SU-DHL-6 (cell line): ENCODE measurements around the gene BCAR1.

Source experiments
- H2AFZ ChIP-seq: fragments of 200-600 bp; sonication (generic); 2 replicates; pipeline ENCODE4 v1.6.1; 2014; ENCODE audit warnings: low read depth, mild to moderate bottlenecking, moderate library complexity, mixed read lengths, antibody characterized with exemption, low read length; ENCODE audit not compliant: severe bottlenecking
- H3F3A ChIP-seq: fragments of 200-600 bp; shearing (Covaris generic); 2 replicates; pipeline ENCODE4 v1.6.0; 2016; ENCODE audit warnings: antibody characterized with exemption, mild to moderate bottlenecking; ENCODE audit not compliant: insufficient read depth
- H3K27ac ChIP-seq: fragments of 200-600 bp; sonication (generic); 2 replicates; pipeline ENCODE4 v1.5.1; 2016; ENCODE audit warnings: low read depth, mild to moderate bottlenecking, low read length, moderate library complexity, mixed read lengths
- H3K27me3 ChIP-seq: fragments of 200-600 bp; sonication (generic), shearing (Covaris generic); 2 replicates; pipeline ENCODE4 v1.6.0; 2014; ENCODE audit warnings: mild to moderate bottlenecking, low read length
- H3K36me3 ChIP-seq: fragments of 200-600 bp; sonication (generic); 2 replicates; pipeline ENCODE4 v1.6.1; 2014; ENCODE audit warnings: mild to moderate bottlenecking, low read length, mixed read lengths
- H3K4me2 ChIP-seq: fragments of 300-600, 200-600 bp; shearing (Covaris generic), sonication (generic); 2 replicates; pipeline ENCODE4 v1.6.0; 2014; ENCODE audit warnings: low read length, low read depth, mild to moderate bottlenecking; ENCODE audit not compliant: poor library complexity, severe bottlenecking
- H3K4me3 ChIP-seq: fragments of 200-600 bp; sonication (generic); 2 replicates; pipeline ENCODE4 v1.5.1; 2014; ENCODE audit warnings: antibody characterized with exemption, low read length, mild to moderate bottlenecking, mixed read lengths; ENCODE audit not compliant: insufficient read depth, poor library complexity, severe bottlenecking
- H3K79me2 ChIP-seq: fragments of 200-600 bp; sonication (generic); 2 replicates; pipeline ENCODE4 v1.6.1; 2014; ENCODE audit warnings: mild to moderate bottlenecking, low read length, moderate library complexity; ENCODE audit not compliant: insufficient read depth
- H3K9ac ChIP-seq: fragments of 200-600 bp; sonication (generic); 2 replicates; pipeline ENCODE4 v1.7.0; 2014; ENCODE audit warnings: mild to moderate bottlenecking, low read length
- H3K9me2 ChIP-seq: fragments of 200-600 bp; sonication (generic); replicated peaks from 2 replicates; pipeline ENCODE4 v1.6.1; 2014; ENCODE audit warnings: low read length; ENCODE audit not compliant: insufficient read depth
- H3K9me3 ChIP-seq: fragments of 200-600 bp; sonication (generic); 2 replicates; pipeline ENCODE4 v1.6.1; 2014; ENCODE audit warnings: low read length, mixed read lengths; ENCODE audit not compliant: insufficient read depth
- H4K20me1 ChIP-seq: fragments of 200-600 bp; sonication (generic); 2 replicates; pipeline ENCODE4 v1.6.1; 2014; ENCODE audit warnings: low read depth, mild to moderate bottlenecking, antibody characterized with exemption, low read length, moderate library complexity, mixed read lengths
- CTCF ChIP-seq: fragments of 200-600 bp; sonication (generic); IDR thresholded peaks from one replicate; pipeline ENCODE4 v1.5.1; 2017; ENCODE audit warnings: antibody characterized with exemption, mild to moderate bottlenecking, low read length, moderate library complexity; ENCODE audit not compliant: insufficient read depth, poor library complexity, severe bottlenecking
- EZH2phosphoT487 ChIP-seq: fragments of 200-600 bp; sonication (generic), shearing (Covaris generic); conservative IDR thresholded peaks from 2 replicates; pipeline ENCODE4 v1.6.1; 2018; ENCODE audit warnings: mild to moderate bottlenecking, antibody characterized with exemption, low read length, moderate library complexity, mixed read lengths

BCAR1 gene

DNA sequence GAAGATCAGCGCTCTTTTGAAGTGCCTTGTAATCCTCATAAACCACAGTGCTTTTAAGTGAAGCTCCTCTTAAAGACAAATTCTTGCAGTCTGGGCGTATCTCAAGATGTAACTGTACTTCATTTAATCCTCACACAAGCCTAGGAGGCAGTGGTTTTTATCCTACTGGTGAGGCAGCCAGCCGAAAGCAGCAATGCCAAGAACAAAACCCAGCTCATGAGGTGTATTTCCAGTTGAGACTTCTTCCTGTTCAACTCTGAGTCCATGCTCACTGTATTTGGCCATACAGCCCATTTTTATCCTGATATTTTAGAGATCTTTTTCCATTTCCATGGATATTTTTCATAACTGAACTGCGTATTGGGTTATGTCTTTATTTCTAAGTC, 58.2 kb downstream of the BCAR1 start:
- Histone ChIP-seq H3K4me2 (no peak overlapping the region), H3K9me2 (no peaks in the 10 kb centered on the region), H3K36me3 (no peaks in the 10 kb centered on the region), H3K9ac (no peak overlapping the region), H3K9me3 (no peaks in the 10 kb centered on the region), H3K27me3 (no peaks in the 10 kb centered on the region), H3K4me3 (no peak overlapping the region), H3K27ac (no peak overlapping the region), H3F3A (no peaks in the 10 kb centered on the region), H3K79me2 (no peaks in the 10 kb centered on the region), H4K20me1 (no peaks in the 10 kb centered on the region), H2AFZ (no peak overlapping the region)
- TF ChIP-seq CTCF = no peak
- no peak for TF ChIP-seq EZH2phosphoT487

DNA sequence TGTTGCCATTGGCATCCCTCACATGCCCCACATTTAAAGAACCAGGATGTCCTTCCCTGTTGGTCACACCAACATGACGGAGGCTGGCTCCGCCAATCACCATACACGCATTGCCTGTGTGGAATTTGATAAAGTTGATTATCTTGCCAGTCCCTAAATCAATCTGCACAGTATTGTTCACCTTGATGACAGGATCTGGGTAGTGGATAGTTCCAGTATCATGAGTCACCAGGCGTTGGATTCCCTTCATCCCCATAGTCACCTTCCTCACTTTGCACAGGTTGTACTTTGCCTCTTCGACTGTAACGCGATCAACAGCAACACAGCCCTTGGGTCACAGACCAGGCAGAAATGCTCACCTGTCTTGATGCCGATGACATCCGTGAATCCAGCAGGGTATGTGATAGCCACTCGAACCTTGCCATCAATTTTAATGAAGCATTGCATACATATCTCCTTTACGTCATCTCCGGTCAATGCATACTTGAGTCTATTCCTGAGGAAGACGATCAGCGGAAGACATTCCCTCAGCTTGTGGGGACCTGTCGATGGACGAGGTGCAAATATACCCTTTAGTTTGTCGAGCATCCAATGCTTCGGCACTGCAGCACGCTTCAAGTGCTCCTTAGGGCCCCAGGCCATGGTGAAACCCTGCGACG, 58.7 kb downstream of the BCAR1 start:
- H3F3A ChIP-seq = no peaks in the 10 kb centered on the region
- H3K36me3 ChIP-seq = no peaks in the 10 kb centered on the region
- H3K9ac ChIP-seq = no peak overlapping the region
- H3K9me2 ChIP-seq = no peaks in the 10 kb centered on the region
- H3K27ac ChIP-seq = no peak overlapping the region
- H3K9me3 ChIP-seq = no peaks in the 10 kb centered on the region
- no peak for TF ChIP-seq CTCF
- no peak for TF ChIP-seq EZH2phosphoT487
- H2AFZ ChIP-seq = no peak overlapping the region
- no peaks in the 10 kb centered on the region for H3K79me2 ChIP-seq
- H3K4me2 ChIP-seq = no peak overlapping the region
- H4K20me1 ChIP-seq = no peaks in the 10 kb centered on the region
- H3K4me3 ChIP-seq = no peak overlapping the region
- H3K27me3 ChIP-seq = no peaks in the 10 kb centered on the region

DNA sequence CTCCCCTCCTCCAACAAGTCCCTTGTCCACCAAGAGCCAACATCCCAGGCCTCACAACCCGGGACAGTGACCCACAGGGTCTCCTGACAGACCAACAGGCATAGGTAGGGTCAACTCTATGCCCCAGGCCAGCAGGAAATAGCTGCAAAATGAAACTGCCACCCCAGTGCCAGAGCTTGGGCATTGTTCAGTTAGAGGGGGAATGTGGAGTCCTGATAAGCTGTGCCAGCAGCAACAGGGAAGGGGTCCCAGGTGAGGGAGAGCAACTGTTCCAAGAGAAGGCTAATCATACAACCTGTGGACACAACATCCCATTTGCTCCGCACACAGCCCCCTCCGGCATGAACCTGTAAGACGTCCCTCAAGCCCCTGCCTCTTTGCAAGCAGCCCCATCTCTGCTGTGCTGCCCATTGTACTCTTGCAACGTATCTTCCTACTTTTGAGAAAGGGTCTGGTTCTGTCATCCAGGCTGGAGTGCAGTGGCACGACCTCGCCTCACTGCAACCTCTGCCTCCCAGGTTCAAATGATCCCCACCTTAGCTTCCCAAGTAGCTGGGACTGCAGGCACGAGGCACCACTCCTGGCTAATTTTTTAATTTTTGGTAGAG, 61.7 kb downstream of the BCAR1 start:
- H3K9me3 ChIP-seq = no peaks in the 10 kb centered on the region
- no peak overlapping the region for H3K4me3 ChIP-seq
- H3K4me2 ChIP-seq = no peak overlapping the region

More for the DNA sequence above, 61.7 kb downstream of the BCAR1 start:
- Histone ChIP-seq H3K9ac (no peak overlapping the region), H3K36me3 (no peaks in the 10 kb centered on the region), H3K27me3 (no peaks in the 10 kb centered on the region), H2AFZ (no peak overlapping the region), H3K9me2 (no peaks in the 10 kb centered on the region), H4K20me1 (no peaks in the 10 kb centered on the region), H3F3A (no peaks in the 10 kb centered on the region), H3K27ac (no peak overlapping the region), H3K79me2 (no peaks in the 10 kb centered on the region)
- TF ChIP-seq CTCF (no peak), EZH2phosphoT487 (no peak)
